ENCODE results near the gene PUS1.

The PUS1 gene

DNA sequence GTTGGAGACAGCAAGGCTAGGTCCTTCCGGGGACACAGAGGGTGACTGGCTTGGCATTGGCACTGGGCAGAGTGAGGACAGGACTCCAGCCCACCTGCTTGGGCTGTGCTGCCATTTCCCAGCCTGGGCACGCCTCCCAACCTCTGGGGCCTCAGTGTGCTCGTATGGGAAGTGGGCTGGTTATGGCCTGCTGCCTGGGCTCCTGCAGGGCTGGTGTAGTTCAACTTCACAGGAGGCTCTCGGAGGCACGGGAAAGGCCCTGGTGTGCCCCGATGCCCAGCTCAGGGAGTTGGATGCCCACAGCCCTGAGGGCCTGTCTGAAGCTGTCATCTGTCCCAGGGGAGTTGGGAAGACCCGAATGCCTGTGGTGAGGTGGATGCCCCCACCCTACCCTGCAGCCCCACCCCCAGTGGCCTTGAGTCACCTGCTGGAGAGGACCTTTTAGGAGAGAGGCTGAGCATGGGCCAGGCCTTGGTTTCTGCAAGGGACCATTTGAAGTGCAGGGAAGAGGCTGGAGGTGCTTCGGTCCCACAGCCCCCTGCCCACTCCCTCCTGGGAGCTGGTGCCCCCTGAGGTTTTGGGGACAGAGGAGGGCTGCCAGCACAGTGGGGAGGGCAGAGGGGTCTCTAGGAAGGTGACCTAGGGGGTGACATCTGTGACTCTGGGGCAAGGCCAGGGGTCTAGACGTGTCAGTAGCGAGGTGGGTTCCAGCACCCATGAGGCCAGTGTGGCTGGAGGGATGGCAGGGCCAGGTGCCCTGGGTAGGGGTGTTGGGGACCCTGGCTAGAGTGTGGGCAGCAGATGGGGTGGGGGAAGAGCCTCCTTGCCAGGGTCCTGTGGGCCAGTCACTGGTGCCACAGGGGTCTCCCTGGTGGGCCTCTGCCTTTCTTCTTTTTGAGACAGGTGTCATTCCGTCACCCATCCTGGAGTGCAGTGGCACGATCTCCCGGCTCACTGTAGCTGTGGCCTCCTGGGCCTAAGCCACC, 25.5 kb upstream of the PUS1 start:
- FAIRE-seq: no peak

DNA sequence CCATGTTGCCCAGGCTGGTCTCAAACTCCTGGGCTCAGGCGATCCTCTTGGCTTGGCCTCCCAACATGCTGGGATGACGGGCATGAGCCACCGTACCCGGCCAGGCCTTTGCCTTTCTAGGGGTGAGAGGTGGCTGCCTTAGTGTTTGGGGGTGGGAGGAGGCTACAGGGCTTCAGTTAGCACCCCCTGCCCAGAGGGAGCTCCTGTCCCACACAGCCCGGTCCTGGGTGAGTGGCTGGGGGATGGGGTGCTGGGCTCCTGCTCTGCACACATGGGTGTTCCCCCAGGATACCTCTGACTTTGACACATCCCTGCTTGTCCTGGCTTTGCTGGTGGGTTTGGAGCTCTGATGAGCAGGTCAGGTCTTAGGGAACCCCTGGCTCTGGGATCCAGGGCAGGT, 24.7 kb upstream of the PUS1 start:
- FAIRE-seq: no peak

DNA sequence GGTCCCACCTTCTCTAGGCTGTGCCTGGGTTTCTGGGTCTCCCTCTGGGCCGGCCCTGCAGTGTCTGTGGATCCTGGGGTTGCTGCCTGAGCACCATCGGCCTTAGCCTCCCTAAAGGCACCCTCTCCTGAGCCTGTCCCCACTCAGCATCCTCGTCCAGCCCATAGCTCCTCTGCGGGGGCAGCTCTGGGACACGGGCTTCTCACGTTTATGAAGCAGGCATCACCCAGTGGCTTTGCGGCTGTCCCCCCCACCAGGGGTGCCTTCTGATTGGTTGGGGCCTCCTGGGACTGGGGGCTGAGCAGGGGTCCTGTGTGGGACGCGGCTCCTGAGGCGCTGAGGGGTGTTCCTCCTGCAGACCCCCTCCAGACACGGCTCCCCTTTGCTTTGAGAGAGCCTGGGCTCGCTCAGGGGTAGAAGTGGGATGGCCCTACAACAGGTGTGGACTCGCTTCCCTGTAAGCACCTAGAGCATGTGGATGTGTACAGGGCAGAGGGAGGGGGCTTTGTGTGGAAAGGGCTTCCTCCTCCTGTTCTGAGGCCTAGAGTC, 23.9 kb upstream of the PUS1 start:
- FAIRE-seq: no peak

DNA sequence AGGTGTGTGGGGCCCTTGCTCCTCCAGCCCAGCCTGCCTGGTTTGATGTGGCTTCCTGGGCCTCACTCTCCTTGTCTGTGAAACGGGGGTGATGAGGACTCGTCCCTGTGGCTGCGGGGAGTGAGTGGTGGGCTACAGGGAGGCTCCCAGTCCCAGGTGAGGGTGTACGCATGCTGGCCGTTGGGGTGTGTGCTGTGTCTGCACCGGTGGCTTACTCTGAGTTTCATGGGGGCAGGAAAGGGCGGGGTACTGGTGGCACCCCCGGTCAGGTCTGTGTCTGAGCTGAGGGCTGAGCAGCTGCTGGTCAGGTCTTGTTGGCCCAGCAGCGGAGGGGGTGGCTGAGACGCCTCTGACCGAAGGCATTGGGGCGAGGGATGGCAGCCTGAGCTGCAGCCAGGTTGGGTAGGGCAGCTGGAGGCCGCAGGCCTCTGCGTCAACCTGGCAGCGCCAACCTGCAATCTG, 23.4 kb upstream of the PUS1 start:
- FAIRE-seq: no peak

DNA sequence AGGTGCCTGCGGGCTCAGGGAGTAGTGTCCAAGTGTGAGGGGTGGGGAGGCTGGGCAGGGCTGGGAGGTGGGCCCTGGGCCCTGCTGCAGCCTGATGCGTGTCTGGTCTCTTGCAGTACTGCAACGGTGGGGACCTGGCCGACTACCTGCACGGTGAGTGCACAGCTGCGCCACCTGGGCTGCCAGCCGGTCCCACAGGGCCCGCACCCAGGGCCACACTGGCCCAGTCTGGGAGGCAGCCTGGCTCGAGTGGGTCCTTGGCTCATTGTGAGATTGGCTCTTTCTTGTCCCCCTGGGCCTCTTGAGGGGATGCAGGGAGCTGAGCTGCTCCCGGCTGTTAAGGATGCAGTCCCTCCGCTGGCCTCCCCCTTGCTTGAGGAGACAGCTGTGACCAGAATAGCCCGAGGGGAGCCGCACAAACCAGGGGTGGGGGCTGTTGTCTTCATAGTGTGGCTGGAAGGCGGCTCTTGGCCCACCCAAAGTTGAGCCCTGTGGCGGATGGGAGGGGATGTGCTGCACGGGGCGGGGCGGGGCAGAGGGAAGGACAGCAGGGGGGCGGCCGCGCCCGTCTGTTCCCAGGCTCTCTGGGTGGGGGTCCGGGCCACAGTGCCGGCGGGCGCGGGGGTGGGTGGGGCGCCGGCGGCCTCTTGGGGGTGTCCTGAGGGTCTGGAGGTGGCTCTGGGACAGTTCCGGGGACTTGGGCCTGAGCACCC, 21.5 kb upstream of the PUS1 start:
- FAIRE-seq: no peak

DNA sequence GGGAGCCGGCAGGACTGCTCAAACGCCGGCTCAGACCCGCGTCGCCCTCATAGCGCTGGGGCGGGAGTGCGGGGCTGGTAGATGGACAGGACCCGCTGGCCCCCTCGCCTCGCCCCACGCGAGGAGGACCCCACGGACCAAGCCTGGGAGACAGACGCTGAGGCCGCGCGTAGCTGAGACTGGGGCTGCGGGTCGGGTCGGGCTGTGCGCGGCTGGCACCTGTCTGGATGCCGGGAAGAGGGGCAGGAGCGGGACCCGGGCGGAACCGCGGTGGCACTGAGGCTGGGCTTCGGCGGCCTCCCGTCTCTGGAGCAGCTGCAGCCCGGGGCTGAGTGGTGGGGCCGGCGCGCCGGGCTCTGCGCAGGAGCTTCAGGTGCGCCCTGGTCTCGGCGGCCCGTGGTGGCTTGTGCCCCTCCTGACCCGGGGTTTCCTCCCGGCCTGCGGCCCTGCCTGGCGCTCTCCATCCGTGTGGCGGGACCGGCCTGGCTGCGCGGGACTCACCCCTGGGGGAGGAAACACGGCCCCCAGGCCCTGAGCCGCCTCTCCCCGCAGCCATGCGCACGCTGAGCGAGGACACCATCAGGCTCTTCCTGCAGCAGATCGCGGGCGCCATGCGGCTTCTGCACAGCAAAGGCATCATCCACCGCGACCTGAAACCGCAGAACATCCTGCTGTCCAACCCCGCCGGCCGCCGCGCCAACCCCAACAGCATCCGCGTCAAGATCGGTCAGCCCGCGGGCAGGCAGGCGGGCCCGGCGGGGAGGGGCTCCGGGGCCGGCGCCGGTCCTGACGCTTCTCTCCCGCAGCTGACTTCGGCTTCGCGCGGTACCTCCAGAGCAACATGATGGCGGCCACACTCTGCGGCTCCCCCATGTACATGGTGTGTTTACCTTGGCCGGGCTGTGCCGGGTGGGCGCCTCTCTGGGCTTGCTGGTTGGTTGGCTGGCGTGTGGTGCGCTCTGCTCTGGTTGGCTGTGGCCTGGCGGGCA, 20.7 kb upstream of the PUS1 start:
- FAIRE-seq: no peak

DNA sequence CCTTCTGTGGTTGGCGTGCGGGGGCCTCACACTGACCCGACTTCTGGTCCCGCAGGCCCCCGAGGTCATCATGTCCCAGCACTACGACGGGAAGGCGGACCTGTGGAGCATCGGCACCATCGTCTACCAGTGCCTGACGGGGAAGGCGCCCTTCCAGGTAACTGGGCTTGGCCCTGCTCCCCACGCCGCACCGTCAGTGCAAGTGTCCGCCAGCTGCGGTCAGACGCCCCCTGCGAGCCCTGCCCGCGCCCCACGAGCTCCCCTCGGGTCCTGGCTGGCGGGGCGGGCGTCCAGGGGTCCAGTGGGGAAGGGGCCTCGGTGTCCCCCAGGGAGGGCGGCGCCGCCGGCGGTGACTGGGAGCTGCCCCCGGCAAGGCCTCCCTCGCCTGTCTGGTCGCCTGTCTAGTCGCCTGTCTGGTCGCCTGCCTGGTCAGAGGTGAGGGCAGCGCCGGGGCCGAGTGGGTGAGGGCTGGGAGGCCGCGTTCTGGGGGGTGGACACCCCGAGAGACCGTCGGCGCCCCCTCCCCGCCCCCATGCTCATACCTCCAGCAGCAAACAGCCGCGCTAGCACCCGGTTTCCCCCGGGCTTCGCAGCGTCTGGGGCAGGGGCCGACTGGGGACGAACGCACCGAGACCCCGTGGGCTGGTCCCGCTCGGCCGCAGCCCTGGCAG, 19.9 kb upstream of the PUS1 start:
- no peak for FAIRE-seq

DNA sequence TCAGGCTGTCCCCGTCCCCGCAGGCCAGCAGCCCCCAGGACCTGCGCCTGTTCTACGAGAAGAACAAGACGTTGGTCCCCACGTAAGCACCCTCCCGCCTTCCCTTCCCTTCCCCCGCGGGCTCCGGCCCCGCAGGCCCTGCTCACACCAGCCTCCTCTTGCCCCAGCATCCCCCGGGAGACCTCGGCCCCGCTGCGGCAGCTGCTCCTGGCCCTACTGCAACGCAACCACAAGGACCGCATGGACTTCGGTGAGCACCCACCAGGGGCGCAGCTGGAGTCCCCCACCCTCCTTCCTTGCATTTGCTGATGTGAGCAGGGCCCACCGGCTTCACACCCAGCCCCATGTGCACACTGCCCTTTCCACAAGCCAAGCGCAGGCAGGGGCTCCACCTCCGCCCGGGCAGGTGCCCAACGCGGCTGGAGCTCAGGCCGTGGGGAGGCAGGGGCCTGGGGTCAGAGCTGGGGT, 19.3 kb upstream of the PUS1 start:
- no peak for FAIRE-seq

DNA sequence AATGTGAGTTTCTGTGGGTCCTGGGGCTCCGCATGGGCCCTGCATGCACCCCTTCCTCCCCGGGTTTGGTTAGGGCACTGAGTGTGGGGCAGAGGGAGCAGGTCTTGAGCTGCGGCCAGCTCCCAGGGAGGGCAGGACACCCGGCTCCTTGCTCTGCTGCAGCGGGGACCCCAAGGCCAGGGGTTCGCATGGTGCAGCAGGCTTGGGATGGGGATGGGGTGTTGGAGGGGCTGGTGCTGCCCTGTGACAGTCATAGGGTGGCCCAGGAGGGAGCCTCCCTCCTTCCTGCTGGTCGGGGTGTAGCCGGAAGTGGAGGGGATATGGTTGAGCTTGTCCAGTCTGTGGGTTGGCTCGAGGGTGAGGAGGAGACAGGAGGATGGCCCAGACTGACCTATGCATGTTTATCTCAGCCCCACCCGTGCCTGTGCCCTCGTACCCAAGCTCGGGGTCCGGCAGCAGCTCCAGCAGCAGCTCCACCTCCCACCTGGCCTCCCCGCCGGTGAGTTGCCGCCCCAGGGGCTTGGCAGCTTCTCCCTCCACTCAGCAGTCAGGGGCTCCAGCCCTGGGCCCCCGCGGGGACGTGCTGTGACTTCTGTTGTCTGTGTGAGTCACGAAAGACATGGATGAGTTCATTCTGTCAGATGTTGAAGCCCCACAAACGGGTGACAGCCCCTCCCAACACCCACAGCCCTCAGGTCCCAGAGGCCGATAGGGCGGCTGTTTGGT, 18.6 kb upstream of the PUS1 start:
- no peak for FAIRE-seq

DNA sequence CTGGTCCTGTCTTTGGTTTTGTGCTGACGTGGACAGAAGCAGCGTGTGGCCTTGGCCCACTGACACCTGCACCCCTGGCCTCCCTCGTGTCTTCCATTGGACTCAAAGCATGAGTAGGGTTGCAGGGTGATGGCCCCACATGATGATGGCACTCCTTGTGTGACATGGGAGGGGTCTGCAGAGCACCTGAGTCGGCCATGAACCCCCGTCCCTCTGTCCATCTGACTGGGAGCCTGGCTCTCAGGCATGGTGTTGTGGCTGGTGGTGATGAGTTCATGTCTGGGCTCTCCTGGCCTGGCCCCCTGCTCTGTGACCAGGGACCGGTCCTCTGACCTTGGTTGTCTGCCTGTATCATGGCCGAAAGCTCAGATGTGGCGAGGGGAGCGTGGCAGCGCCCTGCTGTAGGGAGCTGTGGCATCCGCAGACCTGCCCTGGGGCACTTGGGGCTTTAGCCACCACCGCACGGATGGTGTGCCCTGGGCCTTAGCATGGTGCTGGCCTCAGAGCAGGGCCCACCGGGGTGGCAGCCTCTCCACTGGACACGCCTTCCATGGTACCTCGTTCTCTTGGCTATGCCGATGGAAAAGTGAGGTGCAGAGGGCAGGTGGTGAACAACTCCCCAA, 17.9 kb upstream of the PUS1 start:
- FAIRE-seq: no peak

DNA sequence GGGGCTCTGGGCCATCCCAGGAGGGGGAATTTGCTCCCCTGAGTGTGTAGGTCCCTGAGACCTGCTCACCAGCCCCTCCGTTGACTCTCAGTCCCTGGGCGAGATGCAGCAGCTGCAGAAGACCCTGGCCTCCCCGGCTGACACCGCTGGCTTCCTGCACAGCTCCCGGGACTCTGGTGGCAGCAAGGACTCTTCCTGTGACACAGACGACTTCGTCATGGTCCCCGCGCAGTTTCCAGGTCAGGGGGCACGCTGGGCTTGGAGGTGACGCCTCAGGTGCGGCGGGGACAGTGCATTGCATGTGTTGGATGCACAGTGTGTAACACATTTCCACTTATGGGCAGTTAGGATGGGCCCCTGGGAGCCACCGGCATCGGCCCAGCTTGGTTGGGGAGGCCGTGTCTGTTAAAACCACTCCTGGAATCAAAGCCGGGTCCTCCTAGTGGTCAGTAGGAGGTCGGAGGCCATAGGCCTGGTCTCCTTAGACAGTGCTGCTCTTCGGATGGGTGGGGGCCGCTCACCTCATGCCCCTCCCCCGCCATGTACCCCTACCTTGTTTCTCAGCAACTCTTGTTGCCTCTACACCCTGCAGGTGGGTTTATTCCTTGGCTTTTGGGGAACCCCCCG, 17.1 kb upstream of the PUS1 start:
- FAIRE-seq: no peak

DNA sequence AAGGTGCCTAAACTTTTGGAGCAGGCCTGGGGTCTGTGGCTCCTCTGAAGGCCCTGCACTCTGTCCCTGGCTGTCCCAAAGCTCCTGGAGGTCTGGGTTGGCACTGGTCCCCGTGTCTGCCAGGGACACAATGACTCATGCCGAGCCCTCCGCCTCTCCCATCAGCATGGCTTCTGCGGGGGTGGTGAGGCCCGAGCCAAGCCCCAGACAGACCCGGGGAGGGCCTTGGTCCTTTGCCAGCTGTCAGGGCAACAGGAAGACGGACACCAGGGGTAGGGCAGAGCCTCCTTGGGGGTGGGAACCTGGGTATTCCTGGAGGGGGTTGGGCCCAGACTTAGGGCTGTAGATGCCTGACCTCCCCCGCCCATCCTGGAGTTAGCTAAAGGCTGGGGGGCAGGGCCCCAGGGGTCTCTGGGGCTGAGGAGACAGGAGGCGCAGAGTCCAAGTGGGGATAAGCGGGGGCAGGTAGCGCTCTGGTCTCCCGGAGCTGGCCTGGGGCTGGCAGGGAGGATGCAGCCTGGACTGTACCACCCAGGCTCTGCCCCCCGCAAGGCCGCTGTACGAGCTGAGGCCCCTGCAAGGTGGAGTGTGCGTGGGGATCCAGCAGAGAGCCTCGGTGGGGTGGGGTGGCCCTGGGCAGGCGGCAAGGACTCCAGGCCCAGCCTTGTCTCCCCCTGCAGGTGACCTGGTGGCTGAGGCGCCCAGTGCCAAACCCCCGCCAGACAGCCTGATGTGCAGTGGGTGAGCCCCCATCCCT, 16.4 kb upstream of the PUS1 start:
- no peak for FAIRE-seq

DNA sequence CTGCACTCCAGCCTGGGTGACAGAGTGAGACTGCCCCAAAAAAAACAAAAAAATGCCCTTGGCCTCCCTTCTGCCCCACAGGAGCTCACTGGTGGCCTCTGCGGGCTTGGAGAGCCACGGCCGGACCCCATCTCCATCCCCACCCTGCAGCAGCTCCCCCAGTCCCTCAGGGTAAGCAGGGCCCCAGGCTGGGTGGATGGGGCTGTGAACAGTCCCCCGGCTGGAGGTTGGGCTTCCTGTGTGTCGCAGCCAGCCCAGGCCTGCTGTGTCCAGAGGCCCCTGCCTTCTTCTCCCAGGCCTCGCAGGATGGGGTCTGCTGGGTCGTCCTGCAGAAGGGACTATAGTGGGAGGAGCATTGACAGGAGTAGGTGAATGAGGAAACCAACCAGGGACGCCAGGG, 15.4 kb upstream of the PUS1 start:
- FAIRE-seq: no peak

DNA sequence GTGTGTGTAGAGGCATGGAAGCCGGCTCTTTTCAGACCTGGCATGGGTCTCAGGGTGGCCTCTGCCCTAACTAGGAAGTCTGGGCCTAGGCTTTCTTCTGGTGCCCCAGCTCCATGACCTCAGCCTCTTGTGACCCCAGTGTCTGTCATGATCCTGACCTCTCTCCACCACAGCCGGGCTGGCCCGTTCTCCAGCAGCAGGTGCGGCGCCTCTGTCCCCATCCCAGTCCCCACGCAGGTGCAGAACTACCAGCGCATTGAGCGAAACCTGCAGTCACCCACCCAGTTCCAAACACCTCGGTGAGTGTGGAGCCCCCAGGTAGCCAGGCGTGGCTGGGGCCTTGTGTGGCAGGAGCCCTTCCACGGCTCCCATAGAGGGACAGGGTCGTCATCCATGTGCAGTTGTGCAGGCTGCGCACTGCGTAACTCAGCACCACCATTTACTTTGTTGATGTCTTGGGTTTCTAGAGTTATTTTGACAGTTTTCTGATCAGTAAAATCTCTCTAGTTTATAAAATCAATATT, 14.8 kb upstream of the PUS1 start:
- no peak for FAIRE-seq

DNA sequence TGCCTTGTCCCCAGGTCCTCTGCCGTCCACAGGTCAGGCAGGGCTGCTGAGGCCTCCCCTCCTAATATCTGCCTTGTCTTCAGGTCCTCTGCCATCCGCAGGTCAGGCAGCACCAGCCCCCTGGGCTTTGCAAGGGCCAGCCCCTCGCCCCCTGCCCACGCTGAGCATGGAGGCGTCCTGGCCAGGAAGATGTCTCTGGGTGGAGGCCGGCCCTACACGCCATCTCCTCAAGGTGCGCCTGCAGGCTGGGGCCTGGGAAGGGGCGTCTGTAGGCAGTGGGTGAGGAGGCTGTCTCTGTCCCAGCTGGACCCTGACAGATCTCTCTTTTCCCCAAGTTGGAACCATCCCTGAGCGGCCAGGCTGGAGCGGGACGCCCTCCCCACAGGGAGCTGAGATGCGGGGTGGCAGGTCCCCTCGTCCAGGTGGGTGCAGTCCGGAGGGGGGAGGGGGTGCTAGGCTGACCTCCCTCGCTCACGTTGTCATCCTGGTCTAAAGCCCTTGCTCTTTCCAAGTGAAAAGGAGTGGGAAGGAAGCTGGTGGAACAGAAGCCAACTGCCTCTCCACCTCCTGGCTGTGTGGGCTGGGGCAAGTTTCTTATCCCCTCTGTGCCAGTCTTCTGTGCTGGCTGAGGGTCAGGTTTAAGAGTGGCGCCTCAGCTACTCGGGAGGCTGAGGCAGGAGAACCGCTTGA, 13.9 kb upstream of the PUS1 start:
- FAIRE-seq: no peak

DNA sequence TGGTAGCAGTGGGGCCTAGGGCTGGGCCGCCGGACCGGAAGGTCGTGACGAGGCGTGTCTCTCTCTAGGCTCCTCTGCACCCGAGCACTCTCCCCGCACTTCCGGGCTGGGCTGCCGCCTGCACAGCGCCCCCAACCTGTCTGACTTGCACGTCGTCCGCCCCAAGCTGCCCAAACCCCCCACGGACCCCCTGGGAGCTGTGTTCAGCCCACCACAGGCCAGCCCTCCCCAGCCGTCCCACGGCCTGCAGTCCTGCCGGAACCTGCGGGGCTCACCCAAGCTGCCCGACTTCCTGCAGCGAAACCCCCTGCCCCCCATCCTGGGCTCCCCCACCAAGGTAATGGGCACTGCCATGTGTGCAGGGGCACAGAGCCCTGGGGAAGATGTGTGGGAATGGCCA, 13.3 kb upstream of the PUS1 start:
- FAIRE-seq: no peak

DNA sequence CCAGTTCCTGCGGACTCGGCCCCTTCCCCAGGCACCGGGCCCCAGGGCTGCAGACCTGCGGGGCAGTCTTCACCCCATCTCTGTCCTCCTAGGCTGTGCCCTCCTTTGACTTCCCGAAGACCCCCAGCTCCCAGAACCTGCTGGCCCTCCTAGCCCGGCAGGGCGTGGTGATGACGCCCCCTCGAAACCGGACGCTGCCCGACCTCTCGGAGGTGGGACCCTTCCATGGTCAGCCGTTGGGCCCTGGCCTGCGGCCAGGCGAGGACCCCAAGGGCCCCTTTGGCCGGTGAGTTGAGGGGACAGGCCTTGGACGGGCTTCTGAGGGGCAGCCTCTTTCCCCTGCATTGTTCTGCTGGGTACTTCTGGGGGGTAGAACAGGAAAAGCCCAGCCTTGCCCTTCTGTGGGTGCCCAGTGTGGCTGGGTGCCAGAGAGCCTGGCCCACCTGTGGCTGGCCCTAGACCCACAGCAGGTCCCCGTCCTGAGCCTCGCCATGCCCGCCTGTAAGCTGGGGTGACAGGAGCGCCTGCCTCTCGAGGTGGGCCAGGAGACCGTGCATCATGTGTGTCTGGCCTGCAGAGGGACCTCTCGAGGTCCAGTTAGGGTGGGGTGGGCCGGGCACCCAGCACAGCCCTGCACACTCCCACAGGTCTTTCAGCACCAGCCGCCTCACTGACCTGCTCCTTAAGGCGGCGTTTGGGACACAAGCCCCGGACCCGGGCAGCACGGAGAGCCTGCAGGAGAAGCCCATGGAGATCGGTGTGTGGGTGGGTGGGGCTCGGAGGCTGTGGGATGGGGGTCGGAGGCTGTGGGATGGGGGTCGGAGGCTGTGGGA, 12.6 kb upstream of the PUS1 start:
- FAIRE-seq: no peak
